Fibroblast of peridontal ligament (primary cell): ENCODE results near the gene HSFX1.
"Not testable (repeated sequence)": the region's sequence is repeated elsewhere in the genome, so short reads cannot be mapped to it uniquely, and the experiment has no call there.

Experiments used
- DNase-seq: peaks from one replicate; pipeline ENCODE4 v3.0.0-alpha.2; 2010; ENCODE audit errors: extremely low read depth

The HSFX1 gene

GRCh38 chrX:149773768-149774167 lies at the start of gene HSFX1:
HSFX1 (plus strand) TSS chrX:149774068; CDS start chrX:149774682, 614 bp downstream.
- not testable (repeated sequence) for DNase-seq

GRCh38 chrX:149727308-149727707 lies 46.6 kb upstream of the HSFX1 start:
- not testable (repeated sequence) for DNase-seq

DNA sequence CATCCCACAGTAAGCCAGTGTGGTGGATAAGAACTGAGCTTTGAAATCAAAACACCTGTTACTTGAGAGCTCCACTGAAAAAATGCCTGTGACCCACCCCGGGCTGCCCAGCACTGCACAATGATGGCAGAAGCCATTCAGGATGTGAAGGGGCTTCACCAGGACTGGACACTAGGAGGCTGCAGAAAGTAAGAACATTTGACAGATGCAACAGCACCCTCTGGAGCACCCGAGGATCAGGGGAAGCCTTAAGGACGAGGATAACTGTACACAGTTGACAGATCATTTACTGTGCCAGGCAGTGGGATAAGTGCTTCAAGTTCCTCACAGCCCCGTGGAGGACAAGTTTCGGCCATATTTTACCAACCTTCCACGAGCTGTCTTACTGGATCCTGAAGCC lies 31.6 kb upstream of the HSFX1 start:
- DNase-seq = not testable (repeated sequence)

DNA sequence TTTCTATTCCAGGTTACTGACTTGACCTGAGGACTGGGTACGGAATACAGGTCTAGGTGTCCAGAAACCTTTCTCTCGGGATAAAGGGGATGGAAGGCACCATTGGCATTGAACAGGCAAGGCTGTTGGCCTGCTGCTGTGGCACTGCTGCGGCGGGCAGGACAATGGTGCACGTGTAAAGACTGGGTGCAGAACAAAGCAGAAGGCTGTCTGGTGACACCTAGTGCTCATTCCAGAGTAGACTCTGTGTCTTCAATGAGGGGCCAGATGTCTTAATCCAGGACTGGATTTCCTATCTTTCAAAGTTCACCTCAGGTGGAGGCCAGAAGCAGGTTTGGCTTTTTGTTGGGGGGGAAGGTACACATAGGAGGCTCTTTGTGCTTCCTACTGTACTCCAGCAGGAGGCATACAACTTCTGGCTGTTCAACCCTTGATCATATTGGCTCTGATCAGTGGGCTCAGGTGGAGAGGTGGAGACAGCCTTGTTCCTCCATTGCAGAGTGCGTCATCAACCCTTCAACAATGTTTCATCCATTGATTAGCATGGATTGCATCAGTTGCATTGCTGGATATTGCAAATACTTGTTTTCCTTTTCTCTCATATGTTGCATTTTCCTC lies 27.4 kb upstream of the HSFX1 start:
- DNase-seq = not testable (repeated sequence)

DNA sequence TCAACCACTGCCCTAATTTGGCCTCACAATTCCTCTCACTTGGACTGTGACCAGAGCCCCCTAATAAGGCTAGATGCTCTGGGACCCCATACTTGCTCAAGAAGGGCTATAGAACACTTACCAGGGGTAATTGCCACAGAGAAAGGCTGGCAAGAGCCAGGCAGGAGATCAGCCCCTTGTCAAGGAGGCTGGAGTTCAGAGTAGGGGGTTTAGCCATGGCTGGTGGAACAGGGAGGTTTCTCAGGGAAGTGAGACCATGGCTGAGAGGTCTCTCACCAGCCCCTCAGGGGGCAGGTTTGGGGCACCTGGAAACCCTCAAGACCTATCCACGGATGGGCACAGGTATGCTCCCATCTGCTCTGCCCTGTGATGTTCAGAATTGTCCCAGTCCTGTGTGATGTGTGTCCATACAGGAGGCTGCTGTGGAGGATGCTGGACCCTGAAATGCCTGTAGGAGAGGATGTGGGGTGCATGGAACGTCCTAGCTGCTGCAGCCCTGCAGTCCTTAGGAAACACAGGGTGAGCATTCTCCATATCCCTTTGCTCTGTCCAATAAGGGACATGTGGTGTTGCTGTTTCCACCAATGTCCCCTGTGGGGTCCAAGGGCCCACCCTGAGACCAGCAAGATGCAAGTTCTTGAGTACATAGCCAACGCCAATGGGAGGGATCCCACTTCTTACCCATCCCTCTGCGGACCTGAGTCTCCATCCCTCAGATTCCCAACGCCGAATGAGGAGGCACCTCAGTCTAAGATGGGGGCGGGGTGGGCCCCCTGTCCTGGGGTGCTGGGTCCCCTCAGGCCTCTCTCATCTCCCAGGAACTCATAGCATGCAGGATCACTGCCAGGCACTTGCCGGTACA lies 16.4 kb upstream of the HSFX1 start:
- DNase-seq = no peak

DNA sequence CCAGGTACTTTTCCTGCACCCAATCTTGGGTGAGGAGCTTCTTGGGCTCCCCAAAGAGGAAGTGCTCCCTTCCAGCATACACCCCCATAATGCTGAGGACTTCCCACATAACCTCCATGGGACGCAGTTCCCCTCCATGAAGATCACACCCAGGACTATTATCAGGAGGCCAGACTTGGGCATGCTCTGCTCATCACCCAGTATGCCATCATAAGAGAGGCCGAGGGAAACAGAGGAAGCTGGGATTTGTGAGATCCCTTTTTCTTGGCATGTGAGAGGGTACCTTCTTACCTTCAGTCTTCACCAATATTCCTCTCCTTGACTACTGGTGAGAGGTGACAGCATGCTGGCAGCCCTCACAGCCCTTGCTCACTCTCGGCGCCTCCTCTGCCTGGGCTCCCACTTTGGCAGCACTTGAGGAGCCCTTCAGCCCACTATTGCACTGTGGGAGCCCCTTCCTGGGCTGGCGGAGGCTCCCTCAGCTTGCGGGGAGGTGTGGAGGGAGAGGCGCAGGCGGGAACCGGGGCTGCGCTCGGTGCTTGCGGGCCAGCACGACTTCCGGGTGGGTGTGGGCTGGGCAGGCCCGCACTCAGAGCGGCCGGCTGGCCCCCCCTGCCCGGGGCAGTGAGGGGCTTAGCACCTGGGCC lies 15.7 kb upstream of the HSFX1 start:
- no peak for DNase-seq

GRCh38 chrX:149758715-149759078 lies 15.2 kb upstream of the HSFX1 start:
- DNase-seq = not testable (repeated sequence)

DNA sequence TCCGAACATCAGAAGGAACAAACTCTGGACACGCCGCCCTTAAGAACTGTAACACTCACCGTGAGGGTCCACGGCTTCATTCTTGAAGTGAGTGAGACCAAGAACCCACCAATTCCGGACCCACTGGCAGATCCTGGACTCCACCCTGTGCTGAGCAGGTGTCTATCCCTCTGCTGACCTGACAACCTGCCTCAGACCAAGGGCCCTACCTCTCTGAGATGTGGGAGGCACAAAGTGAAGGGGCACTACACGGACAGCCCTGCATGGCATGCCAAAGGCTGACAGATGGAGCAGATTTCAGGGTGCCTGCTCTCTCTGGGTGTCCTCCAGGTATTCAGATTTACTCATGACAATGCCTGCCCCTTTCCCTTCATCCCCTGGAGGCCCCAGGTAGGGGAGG lies 14.0 kb upstream of the HSFX1 start:
- no peak for DNase-seq

- no peak for DNase-seq
These were observed 12.9 kb upstream of the HSFX1 start for GRCh38 chrX:149760965-149761364.

DNA sequence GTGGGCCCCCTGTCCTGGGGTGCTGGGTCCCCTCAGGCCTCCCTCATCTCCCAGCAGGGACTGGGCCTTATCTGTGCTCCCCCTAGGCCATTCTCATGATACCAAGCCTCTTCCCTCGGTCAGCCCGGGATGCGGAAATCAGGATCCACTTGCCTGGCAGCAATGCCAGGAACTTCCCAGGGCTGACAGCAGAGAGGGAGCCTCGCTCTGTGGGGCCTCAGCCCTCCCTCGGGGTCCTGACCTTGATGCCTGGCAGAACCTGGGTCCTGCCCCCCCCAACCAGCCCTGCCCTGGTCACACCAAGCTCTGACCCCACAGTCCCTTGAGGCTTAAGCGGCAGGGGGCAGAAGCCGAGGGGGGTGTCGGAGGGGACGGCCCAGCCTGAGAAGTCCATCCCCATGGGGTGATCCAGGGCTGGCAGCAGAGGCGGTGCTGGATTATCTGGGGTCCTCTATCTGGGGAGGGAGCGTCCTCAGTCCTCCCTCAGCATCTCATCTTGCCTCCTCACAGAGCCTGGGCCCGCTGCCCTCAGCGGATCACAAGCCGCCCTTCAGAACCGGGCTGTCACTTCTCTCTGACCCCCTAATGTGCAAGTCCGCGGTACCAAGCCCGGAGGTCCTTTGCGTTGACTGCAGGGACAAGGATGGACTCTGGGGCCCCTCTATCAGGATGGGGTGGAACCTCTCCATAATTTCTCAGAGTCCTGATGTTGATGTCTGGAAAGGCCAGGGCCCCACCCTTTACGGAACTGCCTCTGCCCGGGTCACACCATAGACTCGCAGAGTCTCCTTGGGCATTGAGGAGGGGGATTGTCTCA lies 11.8 kb upstream of the HSFX1 start:
- DNase-seq = not testable (repeated sequence)

DNA sequence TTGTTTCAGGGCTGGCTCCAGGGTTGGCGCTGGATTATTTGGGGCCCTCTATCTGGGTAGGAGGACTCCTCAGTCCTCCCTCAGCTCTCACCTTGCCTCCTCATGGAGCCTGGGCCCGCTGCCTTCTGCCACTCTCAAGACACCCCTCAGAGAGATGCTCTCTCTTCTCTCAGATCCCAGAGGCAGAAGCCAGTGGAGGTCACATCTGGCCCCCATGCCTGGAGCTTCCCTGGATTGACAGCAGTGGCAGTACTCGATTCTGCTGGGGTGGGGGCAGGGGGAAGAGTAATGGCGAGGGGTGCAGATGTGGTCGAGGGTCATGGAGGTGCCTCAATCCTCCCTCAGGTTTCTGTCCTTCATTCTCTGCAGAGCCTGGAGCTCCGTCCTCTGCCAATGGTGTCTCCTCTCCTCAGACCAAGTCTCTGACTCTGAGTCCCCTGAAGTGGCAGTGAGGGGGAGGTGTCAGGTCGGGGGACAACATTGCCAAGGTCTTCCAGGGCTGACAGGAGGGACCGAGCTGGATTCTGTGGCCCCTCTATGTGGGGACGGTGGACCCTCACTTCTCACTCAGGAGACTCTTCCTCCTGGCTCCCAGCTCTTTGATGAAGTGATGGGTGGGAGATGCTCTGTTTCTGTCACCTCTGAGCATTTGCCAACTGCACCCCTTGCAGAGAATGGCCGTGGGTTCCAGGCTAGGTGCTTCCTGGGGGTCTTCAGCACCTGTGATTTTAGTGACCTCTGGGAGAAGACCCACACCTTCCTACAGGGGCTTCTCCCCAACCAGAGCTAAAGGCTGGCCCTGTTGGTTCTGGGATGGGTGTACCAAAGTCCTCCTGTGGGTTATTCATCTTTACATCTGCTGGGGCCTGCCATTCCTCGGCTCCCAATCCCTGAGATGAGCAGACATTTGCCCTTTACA lies 10.9 kb upstream of the HSFX1 start:
- no peak for DNase-seq

- DNase-seq = not testable (repeated sequence)
These were observed 3.5 kb upstream of the HSFX1 start for GRCh38 chrX:149770344-149770743.

- not testable (repeated sequence) for DNase-seq
These were observed 842 bp upstream of the HSFX1 start for GRCh38 chrX:149773026-149773425.

- DNase-seq = not testable (repeated sequence)
These were observed 4.1 kb downstream of the HSFX1 start for GRCh38 chrX:149777999-149778398.

GRCh38 chrX:149781727-149782126 lies 7.9 kb downstream of the HSFX1 start, which contains the start of gene MAGEA9:
MAGEA9 (plus strand) TSS chrX:149781930; CDS start chrX:149786211, 4,281 bp downstream.
- not testable (repeated sequence) for DNase-seq

- not testable (repeated sequence) for DNase-seq
These were observed 21.7 kb downstream of the HSFX1 start for GRCh38 chrX:149795531-149795930.

- DNase-seq = no peak
These were observed 25.3 kb downstream of the HSFX1 start for GRCh38 chrX:149799095-149799714.

DNA sequence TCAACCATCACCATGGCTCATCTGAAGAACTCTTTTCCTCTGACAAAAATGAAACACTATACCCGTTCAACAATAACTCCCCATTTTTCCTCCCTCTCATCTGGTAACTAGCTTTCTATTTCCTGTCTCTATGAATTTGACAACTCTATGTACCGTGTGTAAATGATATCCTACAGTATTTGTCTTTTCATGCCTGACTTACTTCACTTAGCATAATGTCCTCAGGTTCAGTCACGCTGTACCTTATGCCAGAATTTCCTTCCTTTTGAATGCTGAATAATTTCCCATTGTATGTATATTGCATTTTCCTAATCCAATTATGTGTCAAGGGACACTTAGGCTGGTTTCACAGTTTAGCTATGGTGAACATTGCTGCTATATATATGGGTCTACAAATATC lies 26.1 kb downstream of the HSFX1 start:
- no peak for DNase-seq

GRCh38 chrX:149803458-149804062 lies 29.7 kb downstream of the HSFX1 start:
- DNase-seq = no peak

DNA sequence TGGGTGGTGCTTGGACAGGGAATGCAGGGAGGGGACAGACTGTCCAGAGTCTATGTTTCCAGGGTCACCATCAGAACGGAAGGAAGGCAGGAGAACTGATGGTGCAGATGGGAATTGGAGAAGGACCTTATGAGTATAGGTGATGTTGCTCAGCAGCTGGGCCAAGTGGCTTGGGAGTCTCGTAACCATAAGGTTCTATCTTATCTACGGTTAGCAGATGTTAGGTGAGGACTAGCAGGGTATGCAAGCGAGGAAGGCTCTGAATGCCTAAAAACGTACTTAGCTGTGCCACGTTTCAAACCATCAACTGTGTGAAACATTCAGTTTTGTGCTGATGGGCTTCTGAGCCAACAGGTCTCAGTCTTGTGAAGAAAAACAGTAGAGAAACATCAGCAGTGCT lies 30.2 kb downstream of the HSFX1 start:
- no peak for DNase-seq
